A549 (cell line): ENCODE data around the gene DRC7.

Source experiments
- CHD4 ChIP-seq: fragments of 200-600 bp; sonication (generic); IDR thresholded peaks from 2 replicates; pipeline ENCODE4 v1.6.1; 2016; ENCODE audit warnings: antibody characterized with exemption, mild to moderate bottlenecking, borderline replicate concordance
- TF ChIP-seq, protein P1 (sequence below): fragments of >200 bp; sonication (Bioruptor Twin); formaldehyde crosslinking; IDR thresholded peaks from 3 replicates; pipeline ENCODE4 v1.5.1; 2016

GRCh38 chr16:57750796-57751538, 56.4 kb downstream of the DRC7 start:
- TF ChIP-seq CHD4, result no peak
- TF ChIP-seq, protein P1, sequence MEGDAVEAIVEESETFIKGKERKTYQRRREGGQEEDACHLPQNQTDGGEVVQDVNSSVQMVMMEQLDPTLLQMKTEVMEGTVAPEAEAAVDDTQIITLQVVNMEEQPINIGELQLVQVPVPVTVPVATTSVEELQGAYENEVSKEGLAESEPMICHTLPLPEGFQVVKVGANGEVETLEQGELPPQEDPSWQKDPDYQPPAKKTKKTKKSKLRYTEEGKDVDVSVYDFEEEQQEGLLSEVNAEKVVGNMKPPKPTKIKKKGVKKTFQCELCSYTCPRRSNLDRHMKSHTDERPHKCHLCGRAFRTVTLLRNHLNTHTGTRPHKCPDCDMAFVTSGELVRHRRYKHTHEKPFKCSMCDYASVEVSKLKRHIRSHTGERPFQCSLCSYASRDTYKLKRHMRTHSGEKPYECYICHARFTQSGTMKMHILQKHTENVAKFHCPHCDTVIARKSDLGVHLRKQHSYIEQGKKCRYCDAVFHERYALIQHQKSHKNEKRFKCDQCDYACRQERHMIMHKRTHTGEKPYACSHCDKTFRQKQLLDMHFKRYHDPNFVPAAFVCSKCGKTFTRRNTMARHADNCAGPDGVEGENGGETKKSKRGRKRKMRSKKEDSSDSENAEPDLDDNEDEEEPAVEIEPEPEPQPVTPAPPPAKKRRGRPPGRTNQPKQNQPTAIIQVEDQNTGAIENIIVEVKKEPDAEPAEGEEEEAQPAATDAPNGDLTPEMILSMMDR, result no peak
